Calu3 (cell line): ENCODE measurements around the gene KCTD20. TPM values are rescaled to one million over a fixed set of nuclear protein-coding genes. Genes with fewer than 3 reads are reported as not detected.
"Not testable (repeated sequence)": the region's sequence is repeated elsewhere in the genome, so short reads cannot be mapped to it uniquely, and the experiment has no call there.

ENCODE experiments used
- BruUV-seq: library from RNA; stranded (reverse); fragments of 400-500 nt; replicated peaks from 2 replicates; lab custom pipeline; 2021; lab: Mats Ljungman, UMichigan
- CTCF ChIA-PET: fragments of 300-600 bp; sonication (Branson Sonifier 250); formaldehyde crosslinking; loops from one replicate; lab custom pipeline; 2022; ENCODE audit warnings: antibody characterized with exemption; lab: Charles Lee
- DNase-seq: peaks from one replicate; pipeline ENCODE4 v3.0.0; 2022
- H3K27ac Mint-ChIP-seq: one replicate; pipeline ENCODE4 v1.8.0; 2022; ENCODE audit warnings: mixed read lengths; ENCODE audit not compliant: unreplicated experiment
- H3K27me3 Mint-ChIP-seq: one replicate; pipeline ENCODE4 v1.8.0; 2022; ENCODE audit warnings: mixed read lengths; ENCODE audit not compliant: unreplicated experiment
- H3K36me3 Mint-ChIP-seq: one replicate; pipeline ENCODE4 v1.8.0; 2022; ENCODE audit warnings: mild to moderate bottlenecking, moderate library complexity, mixed read lengths; ENCODE audit not compliant: insufficient read depth, unreplicated experiment
- H3K4me1 Mint-ChIP-seq: one replicate; pipeline ENCODE4 v1.8.0; 2022; ENCODE audit warnings: mild to moderate bottlenecking, low read depth, mixed read lengths; ENCODE audit not compliant: unreplicated experiment
- H3K4me3 Mint-ChIP-seq: one replicate; pipeline ENCODE4 v1.8.0; 2022; ENCODE audit warnings: mild to moderate bottlenecking, low read depth, moderate library complexity, mixed read lengths; ENCODE audit not compliant: unreplicated experiment
- H3K9me3 Mint-ChIP-seq: one replicate; pipeline ENCODE4 v1.8.0; 2022; ENCODE audit warnings: low read depth, mixed read lengths; ENCODE audit not compliant: unreplicated experiment
- intact Hi-C: fragments of 100-400 bp; cut with micrococcal nuclease; formaldehyde crosslinking; loops from one replicate; pipeline ENCODE4 v1.10.0; 2022; ENCODE audit not compliant: unreplicated experiment
- total RNA-seq: library from RNA; stranded (reverse); gene quantifications from 2 replicates; pipeline ENCODE4 v1.2.3, GENCODE V29; 2022
- TF ChIP-seq, protein P1 (sequence below): fragments of 200-600 bp; IDR thresholded peaks from one replicate; pipeline ENCODE4 v1.8.0; 2022; ENCODE audit warnings: antibody characterized with exemption; ENCODE audit not compliant: unreplicated experiment

KCTD20 gene
- total RNA-seq, 1 experiment from 2014 or later: 45.1 TPM

DNA sequence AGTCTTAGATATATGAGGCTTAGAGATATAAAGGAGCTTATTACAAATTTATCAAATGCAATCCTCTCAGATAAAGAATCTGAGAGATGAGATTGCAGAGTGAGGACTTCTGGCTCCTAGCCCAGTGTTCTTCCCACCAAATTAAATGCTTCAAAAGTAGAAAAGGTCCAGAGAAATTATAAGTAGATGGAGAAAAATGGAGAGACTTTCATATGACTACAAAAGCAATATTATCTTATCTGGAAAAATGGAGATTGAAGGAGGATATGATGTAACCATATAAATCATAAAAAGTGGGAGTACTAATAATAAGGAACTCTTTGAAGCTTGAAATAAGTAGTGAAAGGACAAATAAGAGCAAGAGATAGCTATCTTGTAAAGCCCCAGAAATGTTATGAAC is 2.8 kb downstream of the KCTD20 start:
- no peak for DNase-seq
- CTCF ChIA-PET: interaction anchor here (0.9 kb wide), 1 partner anchor 9 kb away, joined by 4 read pairs; no protein-coding TSS in a partner anchor
- TF ChIP-seq, protein P1, sequence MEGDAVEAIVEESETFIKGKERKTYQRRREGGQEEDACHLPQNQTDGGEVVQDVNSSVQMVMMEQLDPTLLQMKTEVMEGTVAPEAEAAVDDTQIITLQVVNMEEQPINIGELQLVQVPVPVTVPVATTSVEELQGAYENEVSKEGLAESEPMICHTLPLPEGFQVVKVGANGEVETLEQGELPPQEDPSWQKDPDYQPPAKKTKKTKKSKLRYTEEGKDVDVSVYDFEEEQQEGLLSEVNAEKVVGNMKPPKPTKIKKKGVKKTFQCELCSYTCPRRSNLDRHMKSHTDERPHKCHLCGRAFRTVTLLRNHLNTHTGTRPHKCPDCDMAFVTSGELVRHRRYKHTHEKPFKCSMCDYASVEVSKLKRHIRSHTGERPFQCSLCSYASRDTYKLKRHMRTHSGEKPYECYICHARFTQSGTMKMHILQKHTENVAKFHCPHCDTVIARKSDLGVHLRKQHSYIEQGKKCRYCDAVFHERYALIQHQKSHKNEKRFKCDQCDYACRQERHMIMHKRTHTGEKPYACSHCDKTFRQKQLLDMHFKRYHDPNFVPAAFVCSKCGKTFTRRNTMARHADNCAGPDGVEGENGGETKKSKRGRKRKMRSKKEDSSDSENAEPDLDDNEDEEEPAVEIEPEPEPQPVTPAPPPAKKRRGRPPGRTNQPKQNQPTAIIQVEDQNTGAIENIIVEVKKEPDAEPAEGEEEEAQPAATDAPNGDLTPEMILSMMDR: no peak
- Mint-ChIP-seq H3K27ac (no peak overlapping the region), H3K4me3 (peak overlapping the region; percentile 95), H3K9me3 (no peaks in the 10 kb centered on the region), H3K27me3 (no peaks in the 10 kb centered on the region), H3K4me1 (peaks cover 32% of the 10 kb centered on the region), H3K36me3 (peaks cover 45% of the 10 kb centered on the region)
- intact Hi-C loops: no loop called here
- no TSS peak for BruUV-seq

DNA sequence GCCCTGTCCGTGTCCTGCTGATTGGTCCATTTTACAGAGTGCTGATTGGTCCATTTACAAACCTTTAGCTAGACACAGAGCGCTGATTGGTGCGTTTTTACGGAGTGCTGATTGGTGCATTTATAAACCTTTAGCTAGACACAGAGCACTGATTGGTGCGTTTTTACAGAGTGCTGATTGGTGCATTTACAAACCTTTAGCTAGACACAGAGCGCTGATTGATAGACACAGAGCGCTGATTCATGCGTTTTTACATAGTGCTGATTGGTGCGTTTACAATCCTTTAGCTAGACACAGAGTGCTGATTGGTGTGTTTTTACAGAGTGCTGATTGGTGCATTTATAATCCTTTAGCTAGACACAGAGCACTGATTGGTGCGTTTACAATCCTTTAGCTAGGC is 6.4 kb downstream of the KCTD20 start:
- CTCF ChIA-PET, H3K4me3 Mint-ChIP-seq, H3K9me3 Mint-ChIP-seq, intact Hi-C loops, BruUV-seq, H3K27me3 Mint-ChIP-seq, H3K27ac Mint-ChIP-seq, DNase-seq: not testable (repeated sequence)
- peaks cover 23% of the 10 kb centered on the region for H3K36me3 Mint-ChIP-seq
- peaks cover 18% of the 10 kb centered on the region for H3K4me1 Mint-ChIP-seq

GRCh38 chr6:36452897-36453296 is 10.1 kb downstream of the KCTD20 start:
- BruUV-seq, intact Hi-C loops, H3K4me3 Mint-ChIP-seq, H3K27ac Mint-ChIP-seq, H3K9me3 Mint-ChIP-seq, DNase-seq, H3K4me1 Mint-ChIP-seq, H3K27me3 Mint-ChIP-seq: not testable (repeated sequence)
- peaks cover 21% of the 10 kb centered on the region for H3K36me3 Mint-ChIP-seq
- CTCF ChIA-PET: interaction anchor here (0.6 to 0.7 kb wide), 3 partner anchors 10 to 626 kb away, joined by 3 to 5 read pairs (median 4); no protein-coding TSS in a partner anchor

GRCh38 chr6:36455486-36456027 is 12.8 kb downstream of the KCTD20 start:
- H3K9me3 Mint-ChIP-seq: no peaks in the 10 kb centered on the region
- H3K4me3 Mint-ChIP-seq: no peak overlapping the region
- H3K4me1 Mint-ChIP-seq: no peaks in the 10 kb centered on the region
- TF ChIP-seq, protein P1: no peak
- no peaks in the 10 kb centered on the region for H3K27me3 Mint-ChIP-seq
- no peak overlapping the region for H3K27ac Mint-ChIP-seq
- peaks cover 13% of the 10 kb centered on the region for H3K36me3 Mint-ChIP-seq
- DNase-seq: peak; percentile 49
- BruUV-seq: no TSS peak
- CTCF ChIA-PET: interaction anchor here (1.3 to 1.4 kb wide), 2 partner anchors 9 to 32 kb away, joined by 3 to 4 read pairs; no protein-coding TSS in a partner anchor
- intact Hi-C loops: no loop called here

GRCh38 chr6:36459501-36459900 is 16.7 kb downstream of the KCTD20 start:
- intact Hi-C loops: no loop called here

More at GRCh38 chr6:36459501-36459900, 16.7 kb downstream of the KCTD20 start:
- no TSS peak for BruUV-seq
- Mint-ChIP-seq H3K9me3 (no peaks in the 10 kb centered on the region), H3K27me3 (no peaks in the 10 kb centered on the region), H3K27ac (no peak overlapping the region), H3K4me3 (no peak overlapping the region), H3K36me3 (peaks cover 6% of the 10 kb centered on the region), H3K4me1 (no peaks in the 10 kb centered on the region)
- no peak for DNase-seq
- CTCF ChIA-PET: no interaction called here
- TF ChIP-seq, protein P1: no peak
